Loucy (cell line): ENCODE data around the gene DHRSX.

Source experiments
- H2AFZ ChIP-seq: fragments of 200-600 bp; sonication (generic); 2 replicates; pipeline ENCODE4 v1.6.0; 2016; ENCODE audit warnings: antibody characterized with exemption, mild to moderate bottlenecking, low read length, moderate library complexity
- H3F3A ChIP-seq: fragments of 200-600 bp; 2 replicates; pipeline ENCODE4 v1.6.0; 2016; ENCODE audit warnings: antibody characterized with exemption, low read depth, mild to moderate bottlenecking
- H3K27me3 ChIP-seq: fragments of 200-600 bp; sonication (generic); 2 replicates; pipeline ENCODE4 v1.6.1; 2014; ENCODE audit warnings: low read length, mild to moderate bottlenecking; ENCODE audit not compliant: insufficient read depth, poor library complexity, severe bottlenecking
- H3K36me3 ChIP-seq: fragments of 200-600 bp; sonication (generic); 2 replicates; pipeline ENCODE4 v1.6.1; 2016; ENCODE audit warnings: low read length; ENCODE audit not compliant: insufficient read depth
- H3K4me1 ChIP-seq: fragments of 200-600 bp; sonication (generic); 2 replicates; pipeline ENCODE4 v1.5.1; 2014; ENCODE audit warnings: low read length, mild to moderate bottlenecking; ENCODE audit not compliant: insufficient read depth, poor library complexity, severe bottlenecking
- H3K4me2 ChIP-seq: fragments of 200-600 bp; sonication (generic); 2 replicates; pipeline ENCODE4 v1.6.0; 2014; ENCODE audit warnings: antibody characterized with exemption, low read length, low read depth, mild to moderate bottlenecking; ENCODE audit not compliant: poor library complexity, severe bottlenecking
- H3K4me3 ChIP-seq: fragments of 200-600 bp; sonication (generic); 2 replicates; pipeline ENCODE4 v1.5.1; 2014; ENCODE audit warnings: low read length, mild to moderate bottlenecking, mixed read lengths; ENCODE audit not compliant: poor library complexity, severe bottlenecking
- H3K79me2 ChIP-seq: fragments of 200-600 bp; sonication (generic); 2 replicates; pipeline ENCODE4 v1.6.1; 2014; ENCODE audit warnings: low read length; ENCODE audit not compliant: insufficient read depth
- H3K9ac ChIP-seq: fragments of 200-600 bp; sonication (generic); 2 replicates; pipeline ENCODE4 v1.6.0; 2014; ENCODE audit warnings: mild to moderate bottlenecking, low read depth, low read length, moderate library complexity; ENCODE audit not compliant: poor library complexity, severe bottlenecking
- H3K9me2 ChIP-seq: fragments of 200-600 bp; sonication (generic); replicated peaks from 2 replicates; pipeline ENCODE4 v1.6.1; 2016; ENCODE audit warnings: low read depth, low read length, mixed read lengths
- H3K9me3 ChIP-seq: fragments of 200-600 bp; sonication (generic); 2 replicates; pipeline ENCODE4 v1.6.1; 2014; ENCODE audit warnings: mild to moderate bottlenecking, antibody characterized with exemption, low read length, low read depth; ENCODE audit not compliant: insufficient read depth
- H4K20me1 ChIP-seq: fragments of 200-600 bp; sonication (generic); 2 replicates; pipeline ENCODE4 v1.6.0; 2014; ENCODE audit warnings: antibody characterized with exemption, low read length, mild to moderate bottlenecking; ENCODE audit not compliant: insufficient read depth, poor library complexity, severe bottlenecking
- CTCF ChIP-seq: fragments of 200-600 bp; sonication (generic); conservative IDR thresholded peaks from 2 replicates; pipeline ENCODE4 v1.5.1; 2014; ENCODE audit warnings: mild to moderate bottlenecking, antibody characterized with exemption, low read length
- EZH2phosphoT487 ChIP-seq: fragments of 200-600 bp; IDR thresholded peaks from 2 replicates; pipeline ENCODE4 v1.6.1; 2018; ENCODE audit warnings: antibody characterized with exemption, mild to moderate bottlenecking, moderate library complexity, borderline replicate concordance

DHRSX gene

GRCh38 chrX:2320580-2321327 is 180.0 kb downstream of the DHRSX start:
- no peaks in the 10 kb centered on the region for H3K79me2 ChIP-seq
- H4K20me1 ChIP-seq, result no peaks in the 10 kb centered on the region
- no peaks in the 10 kb centered on the region for H3K27me3 ChIP-seq
- no peaks in the 10 kb centered on the region for H3K9me2 ChIP-seq
- H3K9ac ChIP-seq, result no peak overlapping the region
- no peaks in the 10 kb centered on the region for H3K36me3 ChIP-seq
- TF ChIP-seq CTCF (no peak), EZH2phosphoT487 (no peak)
- H2AFZ ChIP-seq, result no peak overlapping the region
- H3K4me2 ChIP-seq, result no peak overlapping the region
- no peak overlapping the region for H3K4me3 ChIP-seq
- H3K4me1 ChIP-seq, result no peaks in the 10 kb centered on the region
- no peaks in the 10 kb centered on the region for H3F3A ChIP-seq
- H3K9me3 ChIP-seq, result no peaks in the 10 kb centered on the region

DNA sequence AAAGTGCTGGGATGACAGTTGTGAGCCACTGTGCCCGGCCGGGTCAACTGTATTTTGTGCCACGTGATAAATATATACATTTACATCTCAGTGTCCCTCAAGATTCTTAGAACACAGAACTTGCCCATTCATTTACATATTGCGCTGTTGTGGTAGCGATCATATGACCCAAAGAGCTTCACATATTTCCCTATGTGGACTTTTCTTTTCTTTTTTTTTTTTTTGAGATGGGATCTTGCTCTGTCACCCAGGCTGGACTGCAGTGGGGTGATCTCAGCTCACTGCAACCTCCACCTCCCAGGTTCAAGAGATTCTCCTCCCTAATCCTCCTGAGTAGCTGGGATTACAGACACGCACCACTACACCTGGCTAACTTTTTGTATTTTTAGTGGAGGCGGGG is 180.7 kb downstream of the DHRSX start:
- TF ChIP-seq CTCF (no peak), EZH2phosphoT487 (no peak)
- Histone ChIP-seq H3K4me2 (no peak overlapping the region), H3K4me1 (no peaks in the 10 kb centered on the region), H3K4me3 (no peak overlapping the region), H3F3A (no peaks in the 10 kb centered on the region), H2AFZ (no peak overlapping the region), H3K9me2 (no peaks in the 10 kb centered on the region), H4K20me1 (no peaks in the 10 kb centered on the region), H3K27me3 (no peaks in the 10 kb centered on the region), H3K9ac (no peak overlapping the region), H3K36me3 (no peaks in the 10 kb centered on the region), H3K9me3 (no peaks in the 10 kb centered on the region), H3K79me2 (no peaks in the 10 kb centered on the region)

- Histone ChIP-seq H3F3A (peaks cover 3% of the 10 kb centered on the region; the same call in 1 of the 2 replicates), H4K20me1 (no peaks in the 10 kb centered on the region), H3K9me2 (no peaks in the 10 kb centered on the region), H3K4me1 (no peaks in the 10 kb centered on the region), H3K4me2 (no peak overlapping the region), H2AFZ (no peak overlapping the region), H3K4me3 (no peak overlapping the region), H3K9me3 (no peaks in the 10 kb centered on the region; the same call in 1 of the 2 replicates), H3K36me3 (no peaks in the 10 kb centered on the region), H3K79me2 (no peaks in the 10 kb centered on the region), H3K27me3 (no peaks in the 10 kb centered on the region), H3K9ac (no peak overlapping the region)
- TF ChIP-seq EZH2phosphoT487 (no peak), CTCF (no peak)
These were observed 182.4 kb downstream of the DHRSX start for GRCh38 chrX:2318371-2318770.
